Smooth muscle cell (in vitro differentiated cells): ENCODE data around the gene OLFML2A. TPM values are rescaled to one million over a fixed set of nuclear protein-coding genes. Genes with fewer than 3 reads are reported as not detected.

Experiments
- DNase-seq: peaks from one replicate; lab custom pipeline; 2025; ENCODE audit not compliant: unreplicated experiment; lab: John Stamatoyannopoulos, UW
- H2AFZ ChIP-seq: fragments of 200-600 bp; sonication (generic); 2 replicates; pipeline ENCODE4 v1.6.0; 2016; ENCODE audit warnings: antibody characterized with exemption, low read depth, mild to moderate bottlenecking
- H3F3A ChIP-seq: fragments of 200-600 bp; sonication (generic); 2 replicates; pipeline ENCODE4 v1.6.0; 2017; ENCODE audit warnings: antibody characterized with exemption, low read depth
- H3K27ac ChIP-seq: fragments of 200-600 bp; sonication (generic); 2 replicates; pipeline ENCODE4 v1.5.1; 2016; ENCODE audit warnings: low read depth, mild to moderate bottlenecking
- H3K27me3 ChIP-seq: fragments of 200-600 bp; sonication (generic); 2 replicates; pipeline ENCODE4 v1.6.1; 2016; ENCODE audit warnings: low read depth, mild to moderate bottlenecking
- H3K36me3 ChIP-seq: fragments of 200-600 bp; sonication (generic); 2 replicates; pipeline ENCODE4 v1.5.1; 2016; ENCODE audit warnings: low read depth
- H3K4me1 ChIP-seq: fragments of 200-600 bp; sonication (generic); 2 replicates; pipeline ENCODE4 v1.5.1; 2016; ENCODE audit warnings: low read depth
- H3K4me2 ChIP-seq: fragments of 200-600 bp; sonication (generic); 2 replicates; pipeline ENCODE4 v1.6.0; 2016; ENCODE audit warnings: mild to moderate bottlenecking
- H3K4me3 ChIP-seq: fragments of 200-600 bp; sonication (generic); 2 replicates; pipeline ENCODE4 v1.5.1; 2016; ENCODE audit warnings: mild to moderate bottlenecking
- H3K79me2 ChIP-seq: fragments of 200-600 bp; sonication (generic); 2 replicates; pipeline ENCODE4 v1.6.0; 2016; ENCODE audit warnings: low read depth, mild to moderate bottlenecking
- H3K9ac ChIP-seq: fragments of 200-600 bp; sonication (generic); 2 replicates; pipeline ENCODE4 v1.6.0; 2016; ENCODE audit warnings: low read depth
- H3K9me3 ChIP-seq: fragments of 200-600 bp; sonication (generic); replicated peaks from 2 replicates; pipeline ENCODE4 v1.5.1; 2016; ENCODE audit warnings: low read depth
- H4K20me1 ChIP-seq: fragments of 200-600 bp; sonication (generic); 2 replicates; pipeline ENCODE4 v1.6.0; 2016; ENCODE audit warnings: low read depth
- WGBS: methylation state at CpG from one replicate; pipeline ENCODE4 v1.1.7; 2016; ENCODE audit warnings: low lambda C conversion rate; 5-methylcytosine and 5-hydroxymethylcytosine counted together
- polyA plus RNA-seq: library from polyadenylated mRNA; unstranded; fragments of >200 nt; fragmentation: Nextera tagmentation; extraction: Ambion mirVana; gene quantifications from 2 replicates; pipeline ENCODE4 v1.2.1, GENCODE V29; 2016
- total RNA-seq: library from RNA; depleted of rRNA; stranded (reverse); fragments of >200 nt; gene quantifications from 2 replicates; pipeline ENCODE4 v1.2.3, GENCODE V29; 2014
- TF ChIP-seq, protein P1 (sequence below): fragments of 200-600 bp; sonication (generic); IDR thresholded peaks from 2 replicates; pipeline ENCODE4 v1.5.1; 2017; ENCODE audit warnings: borderline replicate concordance, mild to moderate bottlenecking, antibody characterized with exemption; ENCODE audit not compliant: insufficient read depth, poor library complexity, severe bottlenecking

The OLFML2A gene
- total and polyA plus RNA-seq, 2 experiments from 2014 or later = 3.5 to 17.0 TPM

DNA sequence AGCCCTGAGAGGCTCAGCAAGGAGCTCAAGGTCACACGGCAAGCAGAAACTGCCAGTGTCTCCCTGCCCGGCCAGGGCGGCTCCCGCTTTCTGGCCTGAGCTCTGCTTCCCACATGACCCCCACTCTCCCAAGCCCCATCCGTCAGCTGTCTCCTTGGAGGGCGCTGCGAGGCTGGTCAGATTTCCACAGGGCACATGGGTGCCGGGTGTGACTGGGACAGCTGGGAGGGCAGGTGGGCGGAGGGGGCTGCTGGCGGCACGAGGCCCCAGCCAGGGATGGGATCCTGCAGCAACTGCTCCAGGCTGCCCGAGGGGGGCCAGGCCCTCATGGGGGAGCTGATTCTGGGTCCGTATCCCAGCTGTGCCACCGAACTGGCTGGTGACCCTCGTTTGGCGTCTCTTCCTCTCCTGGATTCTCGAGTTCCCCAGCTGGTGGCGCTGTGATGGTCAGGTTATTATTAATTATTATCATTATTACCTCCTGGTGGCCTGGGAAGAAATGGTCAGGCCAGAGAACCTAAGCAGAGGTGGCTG, 63.4 kb downstream of the OLFML2A start:
- Histone ChIP-seq H3K4me2 (no peak overlapping the region), H3K9me3 (no peaks in the 10 kb centered on the region), H3K36me3 (no peaks in the 10 kb centered on the region), H3K27ac (no peak overlapping the region), H3K4me1 (no peaks in the 10 kb centered on the region), H3F3A (no peaks in the 10 kb centered on the region), H2AFZ (no peak overlapping the region), H3K79me2 (no peaks in the 10 kb centered on the region), H3K4me3 (no peak overlapping the region), H4K20me1 (no peaks in the 10 kb centered on the region), H3K9ac (no peak overlapping the region), H3K27me3 (no peaks in the 10 kb centered on the region)
- TF ChIP-seq, protein P1, sequence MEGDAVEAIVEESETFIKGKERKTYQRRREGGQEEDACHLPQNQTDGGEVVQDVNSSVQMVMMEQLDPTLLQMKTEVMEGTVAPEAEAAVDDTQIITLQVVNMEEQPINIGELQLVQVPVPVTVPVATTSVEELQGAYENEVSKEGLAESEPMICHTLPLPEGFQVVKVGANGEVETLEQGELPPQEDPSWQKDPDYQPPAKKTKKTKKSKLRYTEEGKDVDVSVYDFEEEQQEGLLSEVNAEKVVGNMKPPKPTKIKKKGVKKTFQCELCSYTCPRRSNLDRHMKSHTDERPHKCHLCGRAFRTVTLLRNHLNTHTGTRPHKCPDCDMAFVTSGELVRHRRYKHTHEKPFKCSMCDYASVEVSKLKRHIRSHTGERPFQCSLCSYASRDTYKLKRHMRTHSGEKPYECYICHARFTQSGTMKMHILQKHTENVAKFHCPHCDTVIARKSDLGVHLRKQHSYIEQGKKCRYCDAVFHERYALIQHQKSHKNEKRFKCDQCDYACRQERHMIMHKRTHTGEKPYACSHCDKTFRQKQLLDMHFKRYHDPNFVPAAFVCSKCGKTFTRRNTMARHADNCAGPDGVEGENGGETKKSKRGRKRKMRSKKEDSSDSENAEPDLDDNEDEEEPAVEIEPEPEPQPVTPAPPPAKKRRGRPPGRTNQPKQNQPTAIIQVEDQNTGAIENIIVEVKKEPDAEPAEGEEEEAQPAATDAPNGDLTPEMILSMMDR = peak; percentile 41
- DNase-seq = no peak
- WGBS = 87% methylated on average over 18 of the region's 18 CpGs

- Histone ChIP-seq H3K36me3 (no peaks in the 10 kb centered on the region), H3K27me3 (no peaks in the 10 kb centered on the region), H3K4me3 (no peak overlapping the region), H3K9me3 (no peaks in the 10 kb centered on the region), H3F3A (no peaks in the 10 kb centered on the region), H3K4me1 (no peaks in the 10 kb centered on the region), H2AFZ (no peak overlapping the region), H3K4me2 (no peak overlapping the region), H3K27ac (no peak overlapping the region), H4K20me1 (no peaks in the 10 kb centered on the region), H3K79me2 (no peaks in the 10 kb centered on the region), H3K9ac (no peak overlapping the region)
- 80% methylated on average over 13 of the region's 14 CpGs for WGBS
- TF ChIP-seq, protein P1 = no peak
- DNase-seq = no peak
Measured at GRCh38 chr9:124841075-124841821, 64.3 kb downstream of the OLFML2A start.

DNA sequence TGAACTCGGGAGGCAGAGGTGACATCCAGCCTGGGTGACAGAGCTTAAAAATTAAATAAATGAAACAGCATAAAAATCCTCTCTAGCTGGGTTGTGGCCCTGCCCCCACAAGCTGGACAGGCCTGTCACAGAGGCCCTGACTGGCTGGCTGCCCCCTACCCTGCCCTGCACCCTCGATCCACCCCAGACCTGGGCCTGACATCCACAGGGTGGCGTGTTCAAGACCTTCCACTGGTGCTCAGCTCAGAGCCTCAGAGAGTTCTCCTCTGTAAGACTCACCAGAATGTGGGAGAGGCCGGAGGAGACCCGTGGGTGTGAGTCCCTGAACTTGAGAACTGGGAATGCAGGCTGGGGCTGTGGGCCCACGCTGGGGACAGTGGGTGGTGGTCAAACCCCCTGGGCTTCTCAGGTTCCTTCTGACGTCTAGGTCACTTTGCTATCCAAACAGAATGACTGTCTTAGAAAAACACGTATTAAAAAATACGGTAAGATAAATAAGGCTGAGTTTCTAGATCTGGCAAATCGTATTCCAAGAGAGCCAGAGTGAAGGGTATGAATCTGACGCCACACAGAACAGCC, 66.6 kb downstream of the OLFML2A start:
- no peaks in the 10 kb centered on the region for H4K20me1 ChIP-seq
- no peaks in the 10 kb centered on the region for H3K4me1 ChIP-seq
- no peak overlapping the region for H3K4me2 ChIP-seq
- DNase-seq = no peak
- H3K27ac ChIP-seq = no peak overlapping the region
- no peaks in the 10 kb centered on the region for H3K36me3 ChIP-seq
- H3K9me3 ChIP-seq = no peaks in the 10 kb centered on the region
- H3K4me3 ChIP-seq = no peak overlapping the region
- no peaks in the 10 kb centered on the region for H3K27me3 ChIP-seq
- 87% methylated on average over 11 of the region's 11 CpGs for WGBS
- no peak overlapping the region for H2AFZ ChIP-seq
- no peaks in the 10 kb centered on the region for H3K79me2 ChIP-seq
- H3F3A ChIP-seq = no peaks in the 10 kb centered on the region
- TF ChIP-seq, protein P1 = no peak
- no peak overlapping the region for H3K9ac ChIP-seq
